Psoas muscle (tissue), 8 donors: ENCODE measurements around the gene ZNF473. TPM values are rescaled to one million over a fixed set of nuclear protein-coding genes. Genes with fewer than 3 reads are reported as not detected.
"Not testable (repeated sequence)": the region's sequence is repeated elsewhere in the genome, so short reads cannot be mapped to it uniquely, and the experiment has no call there.

Experiments used
- ATAC-seq, 4 donors: fragments of 200-7000 bp; cut with Tn5 transposase; one replicate each; pipeline ENCODE4 v1.9.1; 2020; ENCODE audit warnings: moderate library complexity in 3 of 4, mild to moderate bottlenecking in 2 of 4
- DNase-seq, 2 donors: peaks; one replicate each; pipeline ENCODE4 v3.0.0-alpha.2; 2020
- H3K27ac ChIP-seq: fragments of 200-600 bp; one replicate; pipeline ENCODE4 v1.8.0; 2022
- H3K27me3 ChIP-seq, 3 donors: fragments of 200-600 bp in 1 of 3; one replicate each; pipeline versions ENCODE4 v1.6.1 to v1.8.0; 2013 to 2022; ENCODE audit warnings: low read length in 2 of 3, mild to moderate bottlenecking in 2 of 3, moderate library complexity in 1 of 3; ENCODE audit not compliant: insufficient read depth in 3 of 3
- H3K36me3 ChIP-seq, 2 donors: fragments of 200-600 bp in 1 of 2; one replicate each; pipeline versions ENCODE4 v1.6.1 to v1.8.0; 2013 to 2022; ENCODE audit warnings: low read depth in 1 of 2, mild to moderate bottlenecking in 1 of 2, moderate library complexity in 1 of 2; ENCODE audit not compliant: insufficient read depth in 1 of 2
- H3K4me1 ChIP-seq: fragments of 200-600 bp; one replicate; pipeline ENCODE4 v1.8.0; 2022
- H3K4me3 ChIP-seq: fragments of 200-600 bp; one replicate; pipeline ENCODE4 v1.8.0; 2022; ENCODE audit warnings: mild to moderate bottlenecking
- H3K9me3 ChIP-seq: fragments of 200-600 bp; one replicate; pipeline ENCODE4 v1.8.0; 2022
- CTCF ChIP-seq: fragments of 200-600 bp; IDR thresholded peaks from one replicate; pipeline ENCODE4 v1.8.0; 2022; ENCODE audit warnings: antibody characterized with exemption
- WGBS, 3 donors: extraction: QIAGEN DNeasy Blood & Tissue Kit; methylation state at CpG; one replicate each; pipeline versions ENCODE4 v1.1.6 to v1.1.7; 2013; 5-methylcytosine and 5-hydroxymethylcytosine counted together
- intact Hi-C, 2 donors: fragments of 100-400 bp; cut with DNase I; formaldehyde crosslinking; loops; one replicate each; pipeline versions ENCODE4 v1.11.0 to v1.14.2; 2022
- polyA plus RNA-seq, 3 donors: library from polyadenylated mRNA; stranded (reverse); fragments of 200-250 nt; gene quantifications; one replicate each; pipeline ENCODE4 v1.2.3, GENCODE V29; 2013
- total RNA-seq, 4 donors: library from RNA; stranded (reverse); fragmentation: NEBNext Ultra II Directional in 2 of 4; extraction: Animal tissue kit (Norgen Biotek cat#: 25700) in 2 of 4; gene quantifications; one replicate each; pipeline versions ENCODE4 v1.2.1 to v1.2.4, GENCODE V29; 2021 to 2023
- donor health status: healthy with polysubstance abuse.
- donor health status: DM: no; HTN: no; CAD: no; lungs with moderate emphysema.
- donor health status: Bipolar disorder and iron deficiency.
- donor health status: healthy.
- donor health status: DM: yes; HTN: yes; CAD: no.
- donor health status: DM: no; HTN: no; CAD: no.
- donor health status: DM: no; HTN: no; CAD: no.
- donor health status: DM: yes; HTN: yes; CAD: no.

Gene ZNF473
- total and polyA plus RNA-seq, 7 donors, result 3.9 to 8.9 (median 5.7) TPM

GRCh38 chr19:50067575-50067974 is 41.8 kb downstream of the ZNF473 start:
- H3K27me3 ChIP-seq, result no peaks in the 10 kb centered on the region
- H3K27ac ChIP-seq, result no peak overlapping the region
- TF ChIP-seq CTCF, result no peak
- WGBS, 3 donors, result 76 to 82% (median 80%) methylated on average over 6 of the region's 6 CpGs
- ATAC-seq (no peak), DNase-seq (no peak)
- no peaks in the 10 kb centered on the region for H3K9me3 ChIP-seq
- intact Hi-C loops, result no loop called here
- no peaks in the 10 kb centered on the region for H3K4me1 ChIP-seq
- H3K4me3 ChIP-seq, result no peak overlapping the region
- no peaks in the 10 kb centered on the region for H3K36me3 ChIP-seq

- H3K4me1 ChIP-seq, ATAC-seq, DNase-seq, intact Hi-C loops, H3K27me3 ChIP-seq, H3K9me3 ChIP-seq, H3K4me3 ChIP-seq, H3K27ac ChIP-seq, H3K36me3 ChIP-seq: not testable (repeated sequence)
- WGBS, 3 donors, result 71 to 88% (median 81%) methylated on average over 5 of the region's 5 CpGs
Observed at GRCh38 chr19:50068382-50068781, 42.6 kb downstream of the ZNF473 start.

- H3K27me3 ChIP-seq, H3K27ac ChIP-seq, intact Hi-C loops, H3K9me3 ChIP-seq, H3K4me1 ChIP-seq, H3K36me3 ChIP-seq, H3K4me3 ChIP-seq, DNase-seq, ATAC-seq: not testable (repeated sequence)
- WGBS, 3 donors, result 64 to 100% (median 67%) methylated on average over 1 to 4 of the region's 8 CpGs
Observed at GRCh38 chr19:50075076-50075475, 49.3 kb downstream of the ZNF473 start.

GRCh38 chr19:50075644-50076372 is 50.0 kb downstream of the ZNF473 start:
- H3K27ac ChIP-seq, H3K4me1 ChIP-seq, intact Hi-C loops, H3K36me3 ChIP-seq, DNase-seq, H3K9me3 ChIP-seq, ATAC-seq, H3K27me3 ChIP-seq, H3K4me3 ChIP-seq: not testable (repeated sequence)
- 83 to 87% (median 84%) methylated on average over 10 to 13 of the region's 14 CpGs for WGBS, 3 donors

- not testable (repeated sequence) for DNase-seq, H3K9me3 ChIP-seq
Observed at GRCh38 chr19:50076581-50077355, 51.0 kb downstream of the ZNF473 start.

GRCh38 chr19:50079014-50079413 is 53.2 kb downstream of the ZNF473 start:
- H3K4me1 ChIP-seq, H3K4me3 ChIP-seq, H3K27me3 ChIP-seq, H3K27ac ChIP-seq, intact Hi-C loops, H3K9me3 ChIP-seq, H3K36me3 ChIP-seq, DNase-seq, ATAC-seq: not testable (repeated sequence)
- WGBS, 3 donors, result 83 to 85% (median 84%) methylated on average over 4 of the region's 5 CpGs

More at GRCh38 chr19:50076581-50077355, 51.0 kb downstream of the ZNF473 start:
- 59 to 67% (median 60%) methylated on average over 7 to 9 of the region's 10 CpGs for WGBS, 3 donors
- H3K4me3 ChIP-seq, ATAC-seq, H3K4me1 ChIP-seq, H3K27me3 ChIP-seq, H3K27ac ChIP-seq, H3K36me3 ChIP-seq, intact Hi-C loops: not testable (repeated sequence)

- not testable (repeated sequence) for ATAC-seq, DNase-seq, H3K9me3 ChIP-seq, H3K36me3 ChIP-seq, H3K4me3 ChIP-seq, H3K27ac ChIP-seq, H3K4me1 ChIP-seq, H3K27me3 ChIP-seq
- 67 to 86% (median 81%) methylated on average over 2 of the region's 2 CpGs for WGBS, 3 donors
- intact Hi-C loops, result loop anchor here in 1 of 2 donors (10.0 kb wide), 1 partner anchor 540 kb away; no protein-coding TSS in a partner anchor
Observed at GRCh38 chr19:50084440-50084839, 58.6 kb downstream of the ZNF473 start.

- not testable (repeated sequence) for H3K9me3 ChIP-seq, ATAC-seq, H3K36me3 ChIP-seq
Observed at GRCh38 chr19:50087153-50087552, 61.3 kb downstream of the ZNF473 start.

GRCh38 chr19:50090706-50091105 is 64.9 kb downstream of the ZNF473 start:
- H3K9me3 ChIP-seq, H3K27ac ChIP-seq, H3K4me3 ChIP-seq, H3K36me3 ChIP-seq, H3K4me1 ChIP-seq, H3K27me3 ChIP-seq, ATAC-seq, DNase-seq, intact Hi-C loops: not testable (repeated sequence)
- WGBS, 3 donors, result 38 to 55% (median 44%) methylated on average over 10 of the region's 10 CpGs

More at GRCh38 chr19:50087153-50087552, 61.3 kb downstream of the ZNF473 start:
- H3K4me3 ChIP-seq, H3K27me3 ChIP-seq, DNase-seq, H3K27ac ChIP-seq, H3K4me1 ChIP-seq: not testable (repeated sequence)
- intact Hi-C loops, result loop anchor here in 1 of 2 donors (10.0 kb wide), 1 partner anchor 538 kb away; no protein-coding TSS in a partner anchor
- 70 to 90% (median 73%) methylated on average over 2 to 4 of the region's 4 CpGs for WGBS, 3 donors

- H3K27me3 ChIP-seq, H3K4me3 ChIP-seq, H3K27ac ChIP-seq, intact Hi-C loops, ATAC-seq, H3K36me3 ChIP-seq, H3K9me3 ChIP-seq, H3K4me1 ChIP-seq, DNase-seq: not testable (repeated sequence)
- WGBS, 3 donors, result 82 to 88% (median 87%) methylated on average over 3 of the region's 9 CpGs
Observed at GRCh38 chr19:50091786-50092185, 66.0 kb downstream of the ZNF473 start.
